Thyroid gland (tissue), 4 donors: Measurements from ENCODE around the gene CD276. TPM values are rescaled to one million over a fixed set of nuclear protein-coding genes. Genes with fewer than 3 reads are reported as not detected.

Source experiments
- DNase-seq, 2 donors: peaks; one replicate each; pipeline ENCODE4 v3.0.0-alpha.2; 2019
- H3K27ac ChIP-seq, 3 donors: fragments of 200-600 bp; sonication (generic); 1 replicate in 2 of 3; 2 replicates in 1 of 3; pipeline ENCODE4 v1.5.1; 2016 to 2019; ENCODE audit warnings: mild to moderate bottlenecking in 1 of 3, moderate library complexity in 1 of 3
- H3K27me3 ChIP-seq: fragments of 200-600 bp; sonication (generic); one replicate; pipeline ENCODE4 v1.5.1; 2019
- H3K36me3 ChIP-seq, 2 donors: fragments of 200-600 bp; sonication (generic); one replicate each; pipeline ENCODE4 v1.5.1; 2016 to 2019
- H3K4me1 ChIP-seq, 2 donors: fragments of 200-600 bp; sonication (generic); one replicate each; pipeline ENCODE4 v1.5.1; 2017 to 2019
- H3K4me3 ChIP-seq, 3 donors: fragments of 200-600 bp; sonication (generic); replicated peaks in 1 of 3; 1 replicate in 2 of 3; 2 replicates in 1 of 3; pipeline ENCODE4 v1.5.1; 2016; ENCODE audit warnings: mild to moderate bottlenecking in 1 of 3
- H3K9me3 ChIP-seq: fragments of 200-600 bp; sonication (generic); one replicate; pipeline ENCODE4 v1.5.1; 2017
- CTCF ChIP-seq, 6 experiments: fragments of 200-600 bp in 3 of 6; fragments of 450-650 bp in 3 of 6; sonication (generic) in 3 of 6; IDR thresholded peaks; one replicate each; pipeline ENCODE4 v1.5.1; 2016 to 2019; ENCODE audit warnings: antibody characterized with exemption in 6 of 6, mild to moderate bottlenecking in 2 of 6, inconsistent platforms in 1 of 6, moderate library complexity in 1 of 6
- POLR2A ChIP-seq, 2 donors: fragments of 450-650 bp; IDR thresholded peaks; one replicate each; pipeline ENCODE4 v1.6.1; 2017; ENCODE audit warnings: antibody characterized with exemption in 2 of 2, mild to moderate bottlenecking in 2 of 2, moderate library complexity in 1 of 2
- WGBS, 2 donors: methylation state at CpG; one replicate each; pipeline ENCODE4 v1.1.5; 2017; 5-methylcytosine and 5-hydroxymethylcytosine counted together
- intact Hi-C: fragments of 100-400 bp; cut with DNase I; formaldehyde crosslinking; loops from one replicate; pipeline ENCODE4 v1.15.1; 2023
- total RNA-seq, 4 donors: library from RNA; depleted of rRNA; stranded (reverse); fragments of >200 nt; gene quantifications; one replicate each; pipeline ENCODE4 v1.2.3, GENCODE V29; 2016

The CD276 gene
- total RNA-seq, 4 donors from 2014 or later: 22.6 to 39.5 (median 28.9) TPM

- intact Hi-C loops: no loop called here
- DNase-seq: no peak
- H3K27ac ChIP-seq: no peak overlapping the region
- peaks cover 5 to 13% of the 10 kb centered on the region in 2 donors for H3K36me3 ChIP-seq
- peaks cover 0 to 7% of the 10 kb centered on the region in 2 donors for H3K4me1 ChIP-seq
- no peaks in the 10 kb centered on the region for H3K27me3 ChIP-seq
- no peak overlapping the region for H3K4me3 ChIP-seq
- WGBS, 2 donors: 76 to 84% methylated on average over 3 of the region's 3 CpGs
- no peaks in the 10 kb centered on the region for H3K9me3 ChIP-seq
- TF ChIP-seq CTCF (IDR thresholded peaks at IDR 0.05): no peak
- no peak for TF ChIP-seq POLR2A (IDR thresholded peaks at IDR 0.05)
Observed at GRCh38 chr15:73717206-73717605, 33.0 kb downstream of the CD276 start.

GRCh38 chr15:73717802-73718201 lies 33.6 kb downstream of the CD276 start:
- DNase-seq: no peak
- H3K9me3 ChIP-seq: no peaks in the 10 kb centered on the region
- no peak overlapping the region for H3K27ac ChIP-seq
- 55 to 74% methylated on average over 8 to 11 of the region's 11 CpGs for WGBS, 2 donors
- peaks cover 5 to 10% of the 10 kb centered on the region in 2 donors for H3K36me3 ChIP-seq
- TF ChIP-seq POLR2A (IDR thresholded peaks at IDR 0.05) (no peak), CTCF (IDR thresholded peaks at IDR 0.05) (no peak)
- peaks cover 0 to 7% of the 10 kb centered on the region in 2 donors for H3K4me1 ChIP-seq
- intact Hi-C loops: no loop called here
- no peak overlapping the region for H3K4me3 ChIP-seq
- no peaks in the 10 kb centered on the region for H3K27me3 ChIP-seq

GRCh38 chr15:73718694-73719093 lies 34.5 kb downstream of the CD276 start:
- WGBS, 2 donors: 80 to 86% methylated on average over 4 of the region's 4 CpGs
- H3K4me3 ChIP-seq: no peak overlapping the region
- peaks cover 0 to 4% of the 10 kb centered on the region in 2 donors for H3K36me3 ChIP-seq
- intact Hi-C loops: no loop called here
- H3K9me3 ChIP-seq: no peaks in the 10 kb centered on the region
- TF ChIP-seq POLR2A (IDR thresholded peaks at IDR 0.05) (no peak), CTCF (IDR thresholded peaks at IDR 0.05) (no peak)
- DNase-seq: no peak
- no peak overlapping the region for H3K27ac ChIP-seq
- H3K27me3 ChIP-seq: no peaks in the 10 kb centered on the region
- peaks cover 0 to 7% of the 10 kb centered on the region in 2 donors for H3K4me1 ChIP-seq

GRCh38 chr15:73722425-73722824 lies 38.2 kb downstream of the CD276 start:
- no peaks in the 10 kb centered on the region for H3K36me3 ChIP-seq
- intact Hi-C loops: no loop called here
- WGBS, 2 donors: 93 to 100% methylated on average over 2 to 3 of the region's 3 CpGs
- no peak for TF ChIP-seq POLR2A (IDR thresholded peaks at IDR 0.05)
- TF ChIP-seq CTCF (IDR thresholded peaks at IDR 0.05): no peak
- no peaks in the 10 kb centered on the region for H3K9me3 ChIP-seq
- H3K27me3 ChIP-seq: no peaks in the 10 kb centered on the region
- no peak overlapping the region for H3K4me3 ChIP-seq
- H3K27ac ChIP-seq: no peak overlapping the region
- H3K4me1 ChIP-seq: no peaks in the 10 kb centered on the region
- no peak for DNase-seq

- H3K36me3 ChIP-seq: no peaks in the 10 kb centered on the region
- H3K4me3 ChIP-seq: no peak overlapping the region
- 67 to 68% methylated on average over 4 of the region's 4 CpGs for WGBS, 2 donors
Observed at GRCh38 chr15:73723191-73723590, 39.0 kb downstream of the CD276 start.

More at GRCh38 chr15:73723191-73723590, 39.0 kb downstream of the CD276 start:
- no peaks in the 10 kb centered on the region for H3K27me3 ChIP-seq
- no peak overlapping the region for H3K27ac ChIP-seq
- DNase-seq: no peak
- H3K4me1 ChIP-seq: no peaks in the 10 kb centered on the region
- intact Hi-C loops: no loop called here
- no peak for TF ChIP-seq POLR2A (IDR thresholded peaks at IDR 0.05)
- no peak for TF ChIP-seq CTCF (IDR thresholded peaks at IDR 0.05)
- no peaks in the 10 kb centered on the region for H3K9me3 ChIP-seq
